Brain microvascular endothelial cell (primary cell): Measurements from ENCODE around the gene SLC24A3.

Experiments
- DNase-seq: peaks from one replicate; pipeline ENCODE4 v3.0.0-alpha.2; 2020
- H3K27ac ChIP-seq: fragments of 250-450 bp; sonication (Bioruptor Pico); 2 replicates; pipeline ENCODE4 v1.5.1; 2020; ENCODE audit warnings: mild to moderate bottlenecking, moderate library complexity
- H3K27me3 ChIP-seq: fragments of 250-450 bp; sonication (Bioruptor Pico); replicated peaks from 2 replicates; pipeline ENCODE4 v1.5.1; 2020; ENCODE audit warnings: mild to moderate bottlenecking
- H3K36me3 ChIP-seq: fragments of 250-450 bp; sonication (Bioruptor Pico); replicated peaks from 2 replicates; pipeline ENCODE4 v1.5.1; 2020; ENCODE audit warnings: mild to moderate bottlenecking
- H3K4me3 ChIP-seq: 2 replicates; pipeline ENCODE4 v1.5.1; 2011; ENCODE audit warnings: low read depth, mild to moderate bottlenecking, control low read depth, low read length, moderate library complexity
- in situ Hi-C: cut with HindIII; loops from 2 replicates; pipeline ENCODE4 v1.10.0; 2017; ENCODE audit warnings: low sequenced_read_pairs, low pct_ligation_motif_present
- TF ChIP-seq, protein P1 (sequence below): IDR thresholded peaks from 2 replicates; pipeline ENCODE4 v1.5.1; 2011; ENCODE audit warnings: low read depth, mild to moderate bottlenecking, moderate library complexity, low read length, control low read depth, inconsistent platforms; ENCODE audit errors: missing control alignments

SLC24A3 gene

DNA sequence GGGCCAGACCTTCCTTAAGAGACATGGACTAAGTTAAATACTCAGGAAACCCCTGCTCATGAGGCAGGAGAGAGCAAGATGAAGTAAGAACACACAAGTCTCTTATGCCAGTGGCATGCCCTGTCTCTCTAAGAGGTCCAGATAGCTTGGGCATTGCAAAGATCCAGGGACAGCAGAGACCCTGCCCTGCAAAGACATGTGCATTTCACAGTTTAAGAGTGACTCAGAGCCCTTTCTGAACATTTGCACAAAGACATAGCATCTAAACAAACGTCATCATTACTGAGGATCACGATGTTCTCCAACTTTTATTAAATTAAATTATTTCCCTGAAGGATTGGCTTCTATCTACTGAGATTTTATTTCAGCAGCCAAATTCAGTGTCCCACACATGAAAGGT, 315.1 kb downstream of the SLC24A3 start:
- DNase-seq: no peak
- no peak overlapping the region for H3K27ac ChIP-seq
- no peaks in the 10 kb centered on the region for H3K27me3 ChIP-seq
- TF ChIP-seq, protein P1, sequence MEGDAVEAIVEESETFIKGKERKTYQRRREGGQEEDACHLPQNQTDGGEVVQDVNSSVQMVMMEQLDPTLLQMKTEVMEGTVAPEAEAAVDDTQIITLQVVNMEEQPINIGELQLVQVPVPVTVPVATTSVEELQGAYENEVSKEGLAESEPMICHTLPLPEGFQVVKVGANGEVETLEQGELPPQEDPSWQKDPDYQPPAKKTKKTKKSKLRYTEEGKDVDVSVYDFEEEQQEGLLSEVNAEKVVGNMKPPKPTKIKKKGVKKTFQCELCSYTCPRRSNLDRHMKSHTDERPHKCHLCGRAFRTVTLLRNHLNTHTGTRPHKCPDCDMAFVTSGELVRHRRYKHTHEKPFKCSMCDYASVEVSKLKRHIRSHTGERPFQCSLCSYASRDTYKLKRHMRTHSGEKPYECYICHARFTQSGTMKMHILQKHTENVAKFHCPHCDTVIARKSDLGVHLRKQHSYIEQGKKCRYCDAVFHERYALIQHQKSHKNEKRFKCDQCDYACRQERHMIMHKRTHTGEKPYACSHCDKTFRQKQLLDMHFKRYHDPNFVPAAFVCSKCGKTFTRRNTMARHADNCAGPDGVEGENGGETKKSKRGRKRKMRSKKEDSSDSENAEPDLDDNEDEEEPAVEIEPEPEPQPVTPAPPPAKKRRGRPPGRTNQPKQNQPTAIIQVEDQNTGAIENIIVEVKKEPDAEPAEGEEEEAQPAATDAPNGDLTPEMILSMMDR: no peak
- no peak overlapping the region for H3K4me3 ChIP-seq
- H3K36me3 ChIP-seq: no peaks in the 10 kb centered on the region
- in situ Hi-C loops: no loop called here

DNA sequence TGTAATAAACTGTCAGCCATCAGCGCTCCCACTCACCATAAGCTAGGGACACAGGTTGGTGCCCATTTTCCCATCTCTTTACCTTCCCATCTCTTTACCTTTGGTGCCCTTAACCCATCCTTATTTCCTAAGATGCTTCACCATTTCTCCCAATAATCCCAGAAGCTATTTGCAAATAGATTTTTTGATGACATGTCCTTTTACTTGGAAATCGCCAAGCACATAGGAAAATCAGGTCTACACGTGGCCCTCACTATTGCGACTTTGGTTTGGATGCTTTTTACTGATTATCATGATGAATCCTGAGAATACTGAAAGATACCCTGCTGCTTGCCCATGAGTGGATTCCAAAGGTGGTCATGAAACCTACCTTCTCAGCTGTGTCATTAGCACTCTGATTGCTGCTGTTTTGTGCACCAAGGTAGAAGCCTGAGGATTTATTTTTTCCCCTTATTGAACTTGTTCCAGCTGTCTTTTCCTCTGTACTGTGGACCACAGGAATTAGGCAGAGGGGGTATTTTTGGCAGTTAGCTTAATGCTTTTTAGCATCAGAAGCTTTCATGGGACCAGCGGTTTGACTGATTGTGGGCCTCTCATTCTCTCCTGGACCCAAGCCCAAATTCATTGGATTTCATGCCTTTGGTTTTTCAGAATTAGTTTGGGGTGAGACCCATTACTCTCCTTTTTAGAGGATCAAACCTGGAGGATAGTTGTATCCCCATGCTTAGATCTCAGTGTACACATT, 316.0 kb downstream of the SLC24A3 start:
- Histone ChIP-seq H3K27me3 (no peaks in the 10 kb centered on the region), H3K36me3 (no peaks in the 10 kb centered on the region), H3K4me3 (no peak overlapping the region), H3K27ac (no peak overlapping the region)
- TF ChIP-seq, protein P1: no peak
- DNase-seq: no peak
- in situ Hi-C loops: no loop called here

DNA sequence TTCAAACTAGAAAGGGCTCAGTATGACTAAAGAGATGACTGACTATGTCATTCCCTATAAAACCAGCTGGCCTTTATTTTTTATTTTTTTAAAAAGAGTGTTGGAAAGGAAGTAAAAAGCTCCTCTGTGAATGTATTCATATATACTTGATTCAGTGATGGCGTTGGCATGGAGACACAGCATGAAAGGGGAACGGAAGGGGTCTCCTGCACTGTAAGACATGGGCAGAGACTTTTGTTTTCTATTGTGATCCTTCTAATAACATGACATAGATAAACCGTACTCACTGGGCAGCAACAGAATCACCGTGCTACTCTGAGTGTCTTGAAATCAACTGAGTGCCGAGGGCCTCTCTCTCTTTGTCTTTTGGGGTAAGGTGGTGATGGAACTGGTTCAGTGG, 317.6 kb downstream of the SLC24A3 start:
- DNase-seq: no peak
- Histone ChIP-seq H3K27me3 (no peaks in the 10 kb centered on the region), H3K4me3 (no peak overlapping the region), H3K27ac (no peak overlapping the region), H3K36me3 (no peaks in the 10 kb centered on the region)
- in situ Hi-C loops: no loop called here
- TF ChIP-seq, protein P1: no peak

DNA sequence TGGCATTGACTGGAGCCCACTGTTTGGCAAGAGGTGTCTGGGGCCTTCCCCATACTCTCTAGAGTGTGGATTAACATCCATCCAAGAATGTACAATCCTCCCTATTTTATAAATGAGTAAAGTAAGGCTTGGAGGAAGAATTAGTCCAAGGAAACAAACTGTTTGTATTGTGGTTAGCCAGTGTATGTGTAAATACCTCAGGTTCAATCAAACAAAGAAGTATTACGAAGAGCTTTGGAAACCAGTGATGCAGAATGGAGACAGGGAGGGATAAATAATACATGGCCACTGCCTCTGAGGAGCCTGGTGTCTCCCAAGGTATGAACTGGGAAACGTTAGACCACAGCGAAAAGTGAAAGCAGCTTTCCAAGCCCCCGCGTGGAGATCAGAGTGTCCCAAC, 319.0 kb downstream of the SLC24A3 start:
- Histone ChIP-seq H3K27ac (no peak overlapping the region), H3K4me3 (no peak overlapping the region), H3K36me3 (no peaks in the 10 kb centered on the region), H3K27me3 (no peaks in the 10 kb centered on the region)
- TF ChIP-seq, protein P1: no peak
- DNase-seq: no peak
- in situ Hi-C loops: no loop called here

DNA sequence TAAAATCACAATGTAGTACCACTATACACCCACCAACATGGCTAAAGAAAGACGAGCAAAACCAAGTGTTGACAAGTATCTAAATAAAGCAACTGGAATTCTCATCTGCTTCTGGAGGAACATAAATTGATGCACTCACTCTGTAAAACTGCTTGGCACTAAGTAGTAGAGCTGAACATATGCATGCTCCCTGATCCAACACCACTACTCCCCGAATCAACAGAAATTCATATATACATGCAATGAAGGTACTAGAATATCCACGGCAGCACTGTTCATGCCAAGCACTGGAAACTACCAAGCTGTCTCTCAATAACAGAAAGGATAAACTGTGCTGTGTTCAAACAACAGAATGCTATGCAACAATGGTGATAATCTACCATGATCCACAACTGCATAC, 326.1 kb downstream of the SLC24A3 start:
- no peak for DNase-seq
- in situ Hi-C loops: no loop called here
- TF ChIP-seq, protein P1: no peak
- no peak overlapping the region for H3K27ac ChIP-seq
- H3K27me3 ChIP-seq: no peaks in the 10 kb centered on the region
- no peak overlapping the region for H3K4me3 ChIP-seq
- no peaks in the 10 kb centered on the region for H3K36me3 ChIP-seq

DNA sequence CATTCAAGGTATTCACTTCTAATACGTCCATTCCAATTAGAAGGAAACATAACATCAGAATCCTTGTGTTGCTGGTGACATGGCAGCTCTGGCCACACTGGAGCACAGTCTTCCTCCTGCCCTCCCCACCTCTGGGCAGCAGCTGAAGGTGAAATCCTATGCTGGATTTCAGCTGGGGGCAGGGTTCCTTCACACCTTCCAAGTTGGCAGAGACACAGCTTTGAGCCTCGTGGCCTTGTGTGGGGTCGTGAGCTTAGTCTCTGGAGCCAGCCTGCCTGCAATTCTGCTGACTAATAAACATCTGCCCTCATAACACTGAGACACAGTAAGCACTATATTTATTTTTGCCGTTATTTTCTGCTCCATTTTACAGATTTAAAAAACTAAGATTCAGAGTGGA, 326.7 kb downstream of the SLC24A3 start:
- in situ Hi-C loops: no loop called here
- no peak overlapping the region for H3K27ac ChIP-seq
- H3K27me3 ChIP-seq: no peaks in the 10 kb centered on the region
- H3K36me3 ChIP-seq: no peaks in the 10 kb centered on the region
- H3K4me3 ChIP-seq: no peak overlapping the region
- TF ChIP-seq, protein P1: no peak
- DNase-seq: no peak
